Right atrium auricular region (tissue), 2 donors: ENCODE measurements around the gene TAX1BP1. TPM values are rescaled to one million over a fixed set of nuclear protein-coding genes. Genes with fewer than 3 reads are reported as not detected.
A peak's percentile ranks its signal among the peaks of the same experiment; 100 is the strongest.

ENCODE experiments used
- DNase-seq: peaks from one replicate; pipeline ENCODE4 v3.0.0-alpha.2; 2019; ENCODE audit warnings: low spot score
- H3K27ac ChIP-seq, 2 donors: fragments of 200-600 bp; sonication (generic); 1 replicate in 1 of 2; 2 replicates in 1 of 2; pipeline ENCODE4 v1.5.1; 2016 to 2019
- H3K27me3 ChIP-seq, 2 donors: fragments of 200-600 bp; sonication (generic); one replicate each; pipeline versions ENCODE4 v1.5.1 to v1.6.0; 2017 to 2019
- H3K36me3 ChIP-seq: fragments of 200-600 bp; sonication (generic); one replicate; pipeline ENCODE4 v1.5.1; 2016
- H3K4me1 ChIP-seq, 2 donors: fragments of 200-600 bp; sonication (generic); one replicate each; pipeline versions ENCODE4 v1.5.1 to v1.6.0; 2017 to 2019
- H3K4me3 ChIP-seq, 2 donors: fragments of 200-600 bp; sonication (generic); 1 replicate in 1 of 2; 2 replicates in 1 of 2; pipeline ENCODE4 v1.5.1; 2017 to 2019; ENCODE audit warnings: mild to moderate bottlenecking in 1 of 2, moderate library complexity in 1 of 2
- H3K9me3 ChIP-seq, 2 donors: fragments of 200-600 bp; sonication (generic); one replicate each; pipeline ENCODE4 v1.5.1; 2019
- total RNA-seq, 2 donors: library from RNA; depleted of rRNA; stranded (reverse); fragments of >200 nt; gene quantifications; one replicate each; pipeline ENCODE4 v1.1.0, GENCODE V29; 2016
- TF ChIP-seq, protein P1 (sequence below), 2 donors: fragments of 200-600 bp; sonication (generic); IDR thresholded peaks; one replicate each; pipeline ENCODE4 v1.5.1; 2019; ENCODE audit warnings: antibody characterized with exemption in 2 of 2

Gene TAX1BP1
- total RNA-seq, 2 donors from 2014 or later: 90.0 to 124 TPM

DNA sequence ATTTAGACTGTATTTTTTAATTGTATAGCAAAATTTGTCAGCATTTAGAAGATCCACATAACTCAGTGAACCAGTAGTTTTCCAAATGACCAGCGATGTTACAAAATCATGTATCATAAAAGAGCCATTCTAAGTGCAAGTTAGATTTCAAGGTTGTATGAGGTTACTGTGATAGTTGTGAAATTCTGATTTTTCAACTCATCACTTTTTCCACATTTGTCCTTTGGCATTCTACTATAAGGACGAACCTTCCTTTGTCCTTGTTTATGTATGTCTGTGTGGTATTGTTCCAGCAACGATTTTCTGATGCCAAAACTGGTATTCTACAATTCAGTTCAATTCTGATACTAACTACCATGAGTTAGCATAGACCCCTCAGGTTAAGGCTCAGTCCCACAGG, 64.2 kb downstream of the TAX1BP1 start:
- H3K36me3 ChIP-seq: peaks cover 5% of the 10 kb centered on the region
- TF ChIP-seq, protein P1, sequence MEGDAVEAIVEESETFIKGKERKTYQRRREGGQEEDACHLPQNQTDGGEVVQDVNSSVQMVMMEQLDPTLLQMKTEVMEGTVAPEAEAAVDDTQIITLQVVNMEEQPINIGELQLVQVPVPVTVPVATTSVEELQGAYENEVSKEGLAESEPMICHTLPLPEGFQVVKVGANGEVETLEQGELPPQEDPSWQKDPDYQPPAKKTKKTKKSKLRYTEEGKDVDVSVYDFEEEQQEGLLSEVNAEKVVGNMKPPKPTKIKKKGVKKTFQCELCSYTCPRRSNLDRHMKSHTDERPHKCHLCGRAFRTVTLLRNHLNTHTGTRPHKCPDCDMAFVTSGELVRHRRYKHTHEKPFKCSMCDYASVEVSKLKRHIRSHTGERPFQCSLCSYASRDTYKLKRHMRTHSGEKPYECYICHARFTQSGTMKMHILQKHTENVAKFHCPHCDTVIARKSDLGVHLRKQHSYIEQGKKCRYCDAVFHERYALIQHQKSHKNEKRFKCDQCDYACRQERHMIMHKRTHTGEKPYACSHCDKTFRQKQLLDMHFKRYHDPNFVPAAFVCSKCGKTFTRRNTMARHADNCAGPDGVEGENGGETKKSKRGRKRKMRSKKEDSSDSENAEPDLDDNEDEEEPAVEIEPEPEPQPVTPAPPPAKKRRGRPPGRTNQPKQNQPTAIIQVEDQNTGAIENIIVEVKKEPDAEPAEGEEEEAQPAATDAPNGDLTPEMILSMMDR (IDR thresholded peaks at IDR 0.05): no peak
- DNase-seq: no peak
- no peak overlapping the region for H3K4me3 ChIP-seq
- no peak overlapping the region for H3K27ac ChIP-seq
- no peaks in the 10 kb centered on the region for H3K27me3 ChIP-seq
- no peaks in the 10 kb centered on the region for H3K9me3 ChIP-seq
- H3K4me1 ChIP-seq: peaks cover 0 to 9% of the 10 kb centered on the region in 2 donors

DNA sequence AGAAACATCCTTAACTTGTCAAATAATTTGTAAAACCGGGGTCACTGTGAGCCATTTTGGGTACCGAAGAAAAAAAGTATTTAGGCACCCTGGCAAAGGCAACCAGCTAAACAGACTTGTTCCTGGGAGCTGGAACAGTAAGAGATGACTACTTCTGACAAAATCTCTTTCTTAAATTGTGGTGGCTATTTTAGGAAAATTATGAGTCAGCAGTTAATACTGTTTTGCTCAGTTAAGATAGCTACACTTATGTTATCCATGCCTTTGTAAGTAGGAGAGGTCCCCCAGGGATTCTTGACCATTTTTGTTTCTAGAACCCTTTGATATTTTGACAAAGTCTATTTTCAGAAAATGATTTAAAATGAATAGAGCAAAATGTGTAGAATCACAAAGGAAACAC, 68.7 kb downstream of the TAX1BP1 start:
- peaks cover 0 to 9% of the 10 kb centered on the region in 2 donors for H3K4me1 ChIP-seq
- TF ChIP-seq, protein P1 (IDR thresholded peaks at IDR 0.05): no peak
- no peaks in the 10 kb centered on the region for H3K27me3 ChIP-seq
- DNase-seq: no peak
- no peak overlapping the region for H3K4me3 ChIP-seq
- no peaks in the 10 kb centered on the region for H3K9me3 ChIP-seq
- H3K36me3 ChIP-seq: no peaks in the 10 kb centered on the region
- H3K27ac ChIP-seq: peak overlapping the region; percentile 10 to 66

DNA sequence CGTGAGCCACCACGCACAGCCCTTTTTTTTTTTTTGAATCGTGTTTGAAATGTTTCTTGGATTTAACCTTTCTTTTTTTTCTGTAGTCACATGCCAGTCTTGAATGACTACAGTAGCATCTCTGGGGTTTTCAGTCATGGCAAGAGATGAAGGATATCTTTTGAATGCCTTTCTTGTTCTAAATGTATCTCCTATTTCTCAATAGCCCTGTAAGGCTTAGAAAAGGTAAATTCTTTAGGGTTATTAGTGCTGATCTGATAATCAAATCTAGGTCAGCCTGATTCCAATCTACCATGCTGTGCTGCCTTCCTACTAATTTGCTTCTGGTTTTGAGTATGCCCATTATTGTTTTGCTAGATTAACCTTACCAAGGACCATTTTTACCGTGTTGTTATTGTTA, 70.2 kb downstream of the TAX1BP1 start:
- H3K27ac ChIP-seq: no peak overlapping the region
- H3K4me3 ChIP-seq: no peak overlapping the region
- TF ChIP-seq, protein P1 (IDR thresholded peaks at IDR 0.05): no peak
- H3K4me1 ChIP-seq: peaks cover 0 to 15% of the 10 kb centered on the region in 2 donors
- no peaks in the 10 kb centered on the region for H3K36me3 ChIP-seq
- no peaks in the 10 kb centered on the region for H3K27me3 ChIP-seq
- no peaks in the 10 kb centered on the region for H3K9me3 ChIP-seq
- DNase-seq: no peak

DNA sequence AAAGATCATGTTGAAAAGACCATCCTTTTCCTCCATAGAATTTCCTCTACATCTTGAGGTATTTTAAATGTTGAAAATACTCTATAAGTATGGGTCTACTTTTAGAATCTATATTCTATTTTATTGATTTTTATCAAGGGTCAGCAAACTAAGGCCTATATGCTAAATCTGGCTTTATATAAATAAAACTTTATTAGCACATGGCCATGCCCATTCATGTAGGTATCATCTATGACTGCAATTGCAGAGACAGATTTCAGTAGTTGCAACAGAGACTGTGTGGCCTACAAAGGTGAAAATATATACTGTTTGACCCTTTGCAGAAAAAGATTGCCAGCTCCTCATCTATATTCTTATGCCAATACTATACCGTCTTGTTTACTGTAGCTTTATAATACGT, 72.7 kb downstream of the TAX1BP1 start:
- Histone ChIP-seq H3K9me3 (no peaks in the 10 kb centered on the region), H3K4me3 (no peak overlapping the region), H3K27me3 (no peaks in the 10 kb centered on the region), H3K27ac (no peak overlapping the region), H3K4me1 (peaks cover 0 to 15% of the 10 kb centered on the region in 2 donors), H3K36me3 (peaks cover 15% of the 10 kb centered on the region)
- TF ChIP-seq, protein P1 (IDR thresholded peaks at IDR 0.05): no peak
- DNase-seq: no peak

DNA sequence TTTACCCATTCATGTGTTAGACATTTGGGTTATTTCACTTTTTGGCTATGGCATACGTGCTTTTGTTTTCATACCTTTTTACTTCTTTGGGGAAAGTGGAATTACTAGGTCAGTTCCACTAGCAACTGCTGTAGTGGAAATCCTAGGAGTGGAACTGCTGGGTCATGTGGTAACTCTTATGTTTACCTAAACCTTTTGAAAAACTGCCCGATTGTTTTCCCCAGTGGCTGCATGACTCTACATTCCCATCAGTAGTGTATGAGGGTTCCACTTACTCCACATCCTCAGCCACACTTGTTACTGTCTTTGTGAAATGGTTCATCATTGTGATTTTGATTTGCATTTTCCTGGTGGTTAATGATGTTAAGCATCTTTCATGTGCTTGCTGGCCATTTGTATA, 82.3 kb downstream of the TAX1BP1 start:
- Histone ChIP-seq H3K27ac (no peak overlapping the region), H3K4me3 (no peak overlapping the region), H3K36me3 (peaks cover 9% of the 10 kb centered on the region), H3K9me3 (no peaks in the 10 kb centered on the region), H3K27me3 (no peaks in the 10 kb centered on the region), H3K4me1 (peaks cover 0 to 13% of the 10 kb centered on the region in 2 donors)
- no peak for DNase-seq
- TF ChIP-seq, protein P1 (IDR thresholded peaks at IDR 0.05): no peak

DNA sequence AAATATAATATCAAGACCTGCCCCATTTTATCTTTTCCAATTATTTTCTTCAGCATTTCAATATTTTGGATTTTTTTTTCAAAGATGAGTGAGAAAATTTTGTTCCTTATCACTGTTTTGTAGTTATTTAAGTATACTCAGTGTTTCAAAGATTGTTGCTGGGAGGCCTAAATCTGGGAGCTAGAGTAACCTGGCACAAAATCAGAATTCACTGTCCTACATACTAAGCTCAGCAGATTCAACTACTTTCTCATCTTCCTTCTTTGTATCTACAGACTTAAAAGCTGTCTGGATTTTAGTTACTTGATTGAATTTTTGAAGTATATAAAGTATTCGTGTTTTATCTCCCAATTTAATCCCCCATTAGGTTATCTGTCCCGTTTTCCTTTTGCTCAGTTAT, 85.9 kb downstream of the TAX1BP1 start:
- Histone ChIP-seq H3K36me3 (peaks cover 17% of the 10 kb centered on the region), H3K4me3 (no peak overlapping the region), H3K9me3 (no peaks in the 10 kb centered on the region), H3K27ac (peak overlapping the region in 1 of 2 donors; percentile 52), H3K4me1 (peaks cover 0 to 13% of the 10 kb centered on the region in 2 donors), H3K27me3 (no peaks in the 10 kb centered on the region)
- TF ChIP-seq, protein P1 (IDR thresholded peaks at IDR 0.05): no peak
- DNase-seq: no peak
